Chondrocyte (in vitro differentiated cells): Measurements from ENCODE around the gene PHACTR1. TPM values are rescaled to one million over a fixed set of nuclear protein-coding genes. Genes with fewer than 3 reads are reported as not detected.

Source experiments
- DNase-seq: peaks from one replicate; pipeline ENCODE4 v3.0.0; 2021; ENCODE audit warnings: mixed read lengths, low spot score
- H3K27ac Mint-ChIP-seq: one replicate; pipeline ENCODE4 v1.8.0; 2021; ENCODE audit warnings: mild to moderate bottlenecking, moderate library complexity, mixed read lengths; ENCODE audit not compliant: unreplicated experiment
- H3K27me3 Mint-ChIP-seq: 2 replicates; pipeline ENCODE4 v1.8.0; 2021; ENCODE audit warnings: low read depth, mixed read lengths
- H3K36me3 Mint-ChIP-seq: 2 replicates; pipeline ENCODE4 v1.8.0; 2021; ENCODE audit warnings: low read depth, mixed read lengths
- H3K4me1 Mint-ChIP-seq: 2 replicates; pipeline ENCODE4 v1.8.0; 2021; ENCODE audit warnings: low read depth, mild to moderate bottlenecking, mixed read lengths
- H3K4me3 Mint-ChIP-seq: one replicate; pipeline ENCODE4 v1.8.0; 2021; ENCODE audit warnings: mild to moderate bottlenecking, moderate library complexity, mixed read lengths; ENCODE audit not compliant: unreplicated experiment
- H3K9me3 Mint-ChIP-seq: 2 replicates; pipeline ENCODE4 v1.8.0; 2021; ENCODE audit warnings: low read depth, mixed read lengths
- total RNA-seq: library from RNA; stranded (reverse); gene quantifications from 3 replicates; pipeline ENCODE4 v1.2.1, GENCODE V29; 2021
- TF ChIP-seq, protein P1 (sequence below): fragments of 200-600 bp; sonication (generic); IDR thresholded peaks from 2 replicates; pipeline ENCODE4 v1.5.0; 2021; ENCODE audit warnings: antibody characterized with exemption, mild to moderate bottlenecking, moderate library complexity

The PHACTR1 gene
- total RNA-seq, 1 donor from 2014 or later = 2.1 TPM

DNA sequence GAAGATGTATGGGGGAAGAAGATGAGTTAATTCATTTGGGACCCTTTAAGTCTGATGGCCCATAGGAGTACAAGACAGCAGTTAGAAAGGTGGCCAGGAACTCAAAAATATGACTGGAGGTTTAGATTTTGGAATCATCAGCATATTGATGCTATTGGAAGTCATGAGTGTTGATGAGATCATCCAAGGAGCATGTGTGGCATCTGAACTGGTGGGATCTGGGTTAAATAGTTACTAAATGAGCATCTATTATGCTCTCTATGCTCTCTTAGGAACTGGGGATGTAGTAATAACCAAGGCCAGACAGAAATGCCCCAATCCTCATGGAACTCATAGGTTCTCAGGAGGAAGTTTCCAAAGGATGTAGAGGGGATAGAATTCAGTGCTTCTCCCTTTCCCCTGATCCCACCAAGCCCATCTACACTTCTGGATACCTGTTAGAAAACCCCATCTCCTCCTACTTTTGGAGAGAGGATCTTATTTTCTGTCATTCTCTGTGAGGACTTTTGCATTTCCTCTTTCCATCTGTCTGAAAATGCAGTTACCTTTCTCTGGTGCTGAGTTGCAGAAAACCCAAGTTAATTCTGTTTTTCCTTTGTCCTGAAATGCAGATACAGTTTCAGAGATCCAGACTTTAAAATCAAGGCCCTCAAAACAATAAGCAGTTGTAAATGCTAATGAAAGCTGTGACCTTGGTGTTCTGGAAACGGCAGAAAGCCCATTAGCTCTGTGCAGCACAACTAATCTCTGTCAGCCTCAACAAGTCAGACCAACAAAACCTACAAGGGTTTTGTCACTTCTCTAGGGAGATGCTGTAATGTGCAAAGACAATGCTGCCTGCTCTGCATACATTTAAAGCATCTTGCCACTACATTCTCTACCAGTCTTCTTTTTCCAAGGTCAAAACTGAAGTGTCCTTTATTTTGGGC is 546.0 kb downstream of the PHACTR1 start:
- Mint-ChIP-seq H3K36me3 (peaks cover 2% of the 10 kb centered on the region), H3K9me3 (peaks cover 4% of the 10 kb centered on the region), H3K27me3 (peaks cover 8% of the 10 kb centered on the region), H3K4me1 (no peaks in the 10 kb centered on the region), H3K4me3 (no peak overlapping the region), H3K27ac (no peak overlapping the region)
- no peak for DNase-seq
- TF ChIP-seq, protein P1, sequence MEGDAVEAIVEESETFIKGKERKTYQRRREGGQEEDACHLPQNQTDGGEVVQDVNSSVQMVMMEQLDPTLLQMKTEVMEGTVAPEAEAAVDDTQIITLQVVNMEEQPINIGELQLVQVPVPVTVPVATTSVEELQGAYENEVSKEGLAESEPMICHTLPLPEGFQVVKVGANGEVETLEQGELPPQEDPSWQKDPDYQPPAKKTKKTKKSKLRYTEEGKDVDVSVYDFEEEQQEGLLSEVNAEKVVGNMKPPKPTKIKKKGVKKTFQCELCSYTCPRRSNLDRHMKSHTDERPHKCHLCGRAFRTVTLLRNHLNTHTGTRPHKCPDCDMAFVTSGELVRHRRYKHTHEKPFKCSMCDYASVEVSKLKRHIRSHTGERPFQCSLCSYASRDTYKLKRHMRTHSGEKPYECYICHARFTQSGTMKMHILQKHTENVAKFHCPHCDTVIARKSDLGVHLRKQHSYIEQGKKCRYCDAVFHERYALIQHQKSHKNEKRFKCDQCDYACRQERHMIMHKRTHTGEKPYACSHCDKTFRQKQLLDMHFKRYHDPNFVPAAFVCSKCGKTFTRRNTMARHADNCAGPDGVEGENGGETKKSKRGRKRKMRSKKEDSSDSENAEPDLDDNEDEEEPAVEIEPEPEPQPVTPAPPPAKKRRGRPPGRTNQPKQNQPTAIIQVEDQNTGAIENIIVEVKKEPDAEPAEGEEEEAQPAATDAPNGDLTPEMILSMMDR = no peak

DNA sequence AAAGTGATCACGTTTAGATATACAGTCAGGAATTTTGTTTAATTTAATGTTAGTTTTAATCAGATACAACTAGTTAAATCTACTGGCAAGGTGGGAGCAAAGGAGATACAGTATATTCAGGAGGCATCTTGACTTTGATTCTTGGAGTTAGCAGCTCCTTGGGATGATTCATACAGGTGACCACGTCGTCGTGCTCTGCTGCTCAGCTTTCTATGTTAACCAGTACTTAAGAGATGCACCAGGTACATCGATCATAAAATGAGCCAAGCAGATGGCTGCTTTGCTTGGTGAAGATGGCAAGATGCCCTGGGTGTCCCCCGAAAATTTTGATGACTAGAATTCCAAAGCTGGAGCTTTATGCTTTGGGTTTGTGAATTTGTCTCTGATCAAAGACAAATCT is 547.1 kb downstream of the PHACTR1 start:
- H3K9me3 Mint-ChIP-seq = peaks cover 4% of the 10 kb centered on the region
- H3K4me1 Mint-ChIP-seq = peaks cover under 1% of the 10 kb centered on the region
- TF ChIP-seq, protein P1 = no peak
- no peak overlapping the region for H3K27ac Mint-ChIP-seq
- H3K4me3 Mint-ChIP-seq = no peak overlapping the region
- peaks cover 2% of the 10 kb centered on the region for H3K36me3 Mint-ChIP-seq
- no peak for DNase-seq
- peaks cover 8% of the 10 kb centered on the region for H3K27me3 Mint-ChIP-seq

DNA sequence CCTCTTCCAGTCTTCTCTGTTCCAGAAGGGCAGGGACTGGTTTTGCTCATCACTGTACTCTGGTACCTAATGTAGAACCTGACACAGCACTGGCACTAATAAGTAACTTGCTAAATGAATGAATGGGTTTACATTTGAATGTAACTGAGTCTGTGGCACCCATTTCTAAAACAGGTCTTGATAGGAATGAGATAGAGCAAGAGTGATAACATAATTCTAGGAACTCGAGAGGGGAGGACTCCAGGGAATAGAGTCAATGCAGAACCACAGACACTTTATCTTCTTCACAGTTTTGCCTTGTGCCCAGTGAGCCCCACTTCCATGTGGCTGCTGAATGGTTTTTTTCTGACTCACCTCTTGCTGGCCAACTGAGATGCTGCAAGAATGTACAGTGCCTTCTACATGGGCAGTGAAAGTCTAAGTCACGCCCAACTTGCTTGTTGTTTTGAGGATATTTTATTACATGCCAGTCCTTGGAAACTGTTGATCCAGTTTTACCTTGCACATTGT is 550.6 kb downstream of the PHACTR1 start:
- H3K27ac Mint-ChIP-seq = no peak overlapping the region

DNA sequence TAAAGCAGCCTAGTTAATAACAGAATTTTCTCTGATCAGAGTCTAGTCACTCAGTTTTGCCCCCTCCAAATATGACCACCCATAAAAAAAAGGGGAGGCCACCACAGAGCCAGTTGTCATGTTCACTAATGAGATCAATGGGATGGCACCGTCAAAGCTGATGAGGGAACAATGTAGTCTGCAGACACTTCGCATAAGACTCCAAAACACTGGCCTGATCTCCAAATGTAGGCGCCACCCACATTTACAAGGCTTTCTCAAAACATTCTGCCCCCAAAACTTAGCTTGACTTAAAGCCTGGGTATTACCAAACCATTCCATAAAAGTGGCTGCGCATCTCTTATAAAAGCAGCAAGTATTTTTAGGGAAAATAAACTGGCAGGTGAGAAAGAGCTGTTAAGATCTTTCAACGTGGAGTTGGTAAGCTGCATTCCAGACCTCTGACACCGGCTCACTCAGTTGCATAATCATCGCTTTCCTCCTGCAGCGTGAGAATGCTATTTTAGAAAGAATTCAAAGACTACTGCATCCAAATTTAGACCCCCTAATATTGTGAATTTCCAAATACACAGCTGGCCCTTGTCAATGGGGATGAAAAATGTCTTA is 552.4 kb downstream of the PHACTR1 start:
- DNase-seq = no peak
- Mint-ChIP-seq H3K27me3 (no peaks in the 10 kb centered on the region), H3K36me3 (peaks cover 2% of the 10 kb centered on the region), H3K27ac (no peak overlapping the region), H3K4me3 (no peak overlapping the region), H3K9me3 (peaks cover 4% of the 10 kb centered on the region), H3K4me1 (peaks cover 14% of the 10 kb centered on the region)
- TF ChIP-seq, protein P1 = no peak

More for the DNA sequence above, 550.6 kb downstream of the PHACTR1 start:
- Mint-ChIP-seq H3K27me3 (peaks cover 1% of the 10 kb centered on the region), H3K4me1 (peaks cover 14% of the 10 kb centered on the region), H3K36me3 (peaks cover 2% of the 10 kb centered on the region), H3K4me3 (no peak overlapping the region), H3K9me3 (peaks cover 4% of the 10 kb centered on the region)
- DNase-seq = no peak
- TF ChIP-seq, protein P1 = no peak
